Measurements from ENCODE around the gene OR13C2. TPM values are rescaled to one million over a fixed set of nuclear protein-coding genes. Genes with fewer than 3 reads are reported as not detected.
"Not testable (repeated sequence)": the region's sequence is repeated elsewhere in the genome, so short reads cannot be mapped to it uniquely, and the experiment has no call there.

Gene OR13C2
- polyA plus RNA-seq, 2 donors = not detected

DNA sequence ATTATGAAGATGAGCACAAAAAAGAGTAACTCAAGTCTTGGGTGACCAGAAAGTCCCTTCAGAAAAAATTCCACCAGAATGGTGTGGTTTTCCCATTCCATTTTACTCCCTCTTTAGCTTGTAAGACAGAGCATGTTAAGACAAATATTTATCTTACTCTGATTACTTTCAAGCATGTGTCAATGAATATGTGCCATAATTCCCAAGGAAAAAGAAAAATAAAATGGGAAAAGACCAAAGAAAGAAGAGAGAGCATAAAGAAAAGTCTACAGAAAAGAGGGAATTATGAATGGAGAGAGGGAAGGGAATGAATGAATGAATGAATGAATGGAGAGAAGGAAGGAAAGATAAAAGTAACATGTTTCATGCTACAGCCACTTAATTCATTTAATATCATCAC lies 6.1 kb downstream of the OR13C2 start, which contains the start of gene OR13C5:
Gene OR13C5, minus strand, starts transcription at position 101 of the 400 bp plus-strand sequence. Its CDS starts 0 bp downstream, at position 101.
- not testable (repeated sequence) for H3K4me3 ChIP-seq (ENCODE audit: low read depth in 1 of 2, low read length in 2 of 2); H3K4me1 ChIP-seq (ENCODE audit: control insufficient read depth in 2 of 2, insufficient read depth in 2 of 2, low read length in 1 of 2); H3K9me3 ChIP-seq (ENCODE audit: control insufficient read depth in 2 of 2, insufficient read depth in 1 of 2, low read depth in 1 of 2, low read length in 1 of 2); H3K27me3 ChIP-seq (ENCODE audit: control insufficient read depth in 1 of 2, insufficient read depth in 2 of 2, low read length in 2 of 2); H3K36me3 ChIP-seq (ENCODE audit: control insufficient read depth in 2 of 2, insufficient read depth in 2 of 2, low read length in 1 of 2); H3K27ac ChIP-seq (ENCODE audit: low read depth in 2 of 2, low read length in 1 of 2)

DNA sequence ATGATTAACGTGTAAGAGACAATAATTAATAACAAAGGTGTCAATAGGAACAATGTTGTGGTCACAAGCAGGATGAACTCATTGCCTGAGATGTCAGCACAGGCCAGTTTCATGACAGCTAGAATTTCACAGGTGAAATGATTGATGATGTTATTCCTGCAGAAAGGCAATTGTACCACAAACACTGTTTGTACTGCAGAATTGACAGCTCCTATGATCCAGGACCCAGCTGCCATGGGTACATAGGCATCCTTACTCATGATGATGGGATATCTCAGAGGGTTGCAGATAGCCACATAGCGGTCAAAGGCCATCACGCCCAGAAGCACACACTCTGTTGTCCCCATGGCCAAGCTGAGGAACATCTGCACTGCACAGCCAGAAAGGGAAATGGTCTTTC lies 6.7 kb downstream of the OR13C2 start:
- not testable (repeated sequence) for H3K9me3 ChIP-seq (ENCODE audit: control insufficient read depth in 2 of 2, insufficient read depth in 1 of 2, low read depth in 1 of 2, low read length in 1 of 2); H3K27ac ChIP-seq (ENCODE audit: low read depth in 2 of 2, low read length in 1 of 2); H3K36me3 ChIP-seq (ENCODE audit: control insufficient read depth in 2 of 2, insufficient read depth in 2 of 2, low read length in 1 of 2); H3K27me3 ChIP-seq (ENCODE audit: control insufficient read depth in 1 of 2, insufficient read depth in 2 of 2, low read length in 2 of 2); H3K4me3 ChIP-seq (ENCODE audit: low read depth in 1 of 2, low read length in 2 of 2); H3K4me1 ChIP-seq (ENCODE audit: control insufficient read depth in 2 of 2, insufficient read depth in 2 of 2, low read length in 1 of 2)
- 65 to 66% methylated on average over 2 to 3 of the region's 3 CpGs for WGBS, 2 donors

- WGBS, 2 donors = 22 to 74% methylated on average over 1 of the region's 1 CpG
- no peaks in the 10 kb centered on the region for H3K27me3 ChIP-seq (ENCODE audit: control insufficient read depth in 1 of 2, insufficient read depth in 2 of 2, low read length in 2 of 2)
Observed at GRCh38 chr9:104589626-104590025, 15.8 kb downstream of the OR13C2 start.

DNA sequence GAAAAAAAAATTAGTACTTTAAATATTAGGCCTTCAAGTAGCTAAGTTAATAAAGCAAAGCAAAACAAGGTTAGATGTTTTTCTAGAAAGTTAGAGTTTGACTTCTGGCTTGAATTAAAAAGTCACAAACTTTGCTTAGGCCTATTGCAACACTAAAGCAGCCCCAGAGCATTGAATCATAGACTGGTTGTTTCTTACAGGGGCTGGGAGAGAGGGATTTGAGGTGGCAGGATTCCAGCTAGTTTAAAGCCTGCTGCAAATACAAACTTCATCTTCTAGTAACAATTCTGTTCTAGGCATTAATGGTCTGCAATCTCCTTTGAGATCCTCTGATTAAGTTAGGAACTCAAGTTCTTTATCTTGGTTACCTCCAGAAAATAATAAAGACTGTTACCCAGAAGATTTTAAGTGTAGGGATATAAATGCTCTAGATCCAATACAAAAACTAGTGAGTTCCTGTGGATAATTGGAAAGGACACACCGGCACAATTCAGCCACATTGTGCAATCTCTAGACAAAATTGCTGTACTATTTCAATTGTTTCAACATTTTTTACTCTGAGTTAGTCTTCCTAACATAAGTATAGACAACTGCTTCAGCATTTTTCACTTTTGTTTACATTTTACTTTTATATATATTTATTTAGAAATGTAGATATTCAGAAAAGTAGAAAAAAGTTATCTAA lies 18.8 kb downstream of the OR13C2 start:
- Histone ChIP-seq H3K4me3 (ENCODE audit: low read depth in 1 of 2, low read length in 2 of 2) (no peak overlapping the region), H3K27ac (ENCODE audit: low read depth in 2 of 2, low read length in 1 of 2) (no peak overlapping the region), H3K36me3 (ENCODE audit: control insufficient read depth in 2 of 2, insufficient read depth in 2 of 2, low read length in 1 of 2) (no peaks in the 10 kb centered on the region), H3K4me1 (ENCODE audit: control insufficient read depth in 2 of 2, insufficient read depth in 2 of 2, low read length in 1 of 2) (no peaks in the 10 kb centered on the region), H3K27me3 (ENCODE audit: control insufficient read depth in 1 of 2, insufficient read depth in 2 of 2, low read length in 2 of 2) (no peaks in the 10 kb centered on the region), H3K9me3 (ENCODE audit: control insufficient read depth in 2 of 2, insufficient read depth in 1 of 2, low read depth in 1 of 2, low read length in 1 of 2) (no peaks in the 10 kb centered on the region)
- 42 to 72% methylated on average over 1 of the region's 1 CpG for WGBS, 2 donors

More at GRCh38 chr9:104589626-104590025, 15.8 kb downstream of the OR13C2 start:
- Histone ChIP-seq H3K36me3 (ENCODE audit: control insufficient read depth in 2 of 2, insufficient read depth in 2 of 2, low read length in 1 of 2) (no peaks in the 10 kb centered on the region), H3K4me3 (ENCODE audit: low read depth in 1 of 2, low read length in 2 of 2) (no peak overlapping the region), H3K27ac (ENCODE audit: low read depth in 2 of 2, low read length in 1 of 2) (no peak overlapping the region), H3K4me1 (ENCODE audit: control insufficient read depth in 2 of 2, insufficient read depth in 2 of 2, low read length in 1 of 2) (no peaks in the 10 kb centered on the region), H3K9me3 (ENCODE audit: control insufficient read depth in 2 of 2, insufficient read depth in 1 of 2, low read depth in 1 of 2, low read length in 1 of 2) (no peaks in the 10 kb centered on the region)

- no peaks in the 10 kb centered on the region for H3K4me1 ChIP-seq (ENCODE audit: control insufficient read depth in 2 of 2, insufficient read depth in 2 of 2, low read length in 1 of 2)
- H3K4me3 ChIP-seq (ENCODE audit: low read depth in 1 of 2, low read length in 2 of 2) = no peak overlapping the region
- no peaks in the 10 kb centered on the region for H3K27me3 ChIP-seq (ENCODE audit: control insufficient read depth in 1 of 2, insufficient read depth in 2 of 2, low read length in 2 of 2)
- H3K36me3 ChIP-seq (ENCODE audit: control insufficient read depth in 2 of 2, insufficient read depth in 2 of 2, low read length in 1 of 2) = no peaks in the 10 kb centered on the region
- no peaks in the 10 kb centered on the region for H3K9me3 ChIP-seq (ENCODE audit: control insufficient read depth in 2 of 2, insufficient read depth in 1 of 2, low read depth in 1 of 2, low read length in 1 of 2)
- no peak overlapping the region for H3K27ac ChIP-seq (ENCODE audit: low read depth in 2 of 2, low read length in 1 of 2)
- WGBS, 2 donors = 79 to 91% methylated on average over 1 of the region's 1 CpG
Observed at GRCh38 chr9:104580562-104580961, 24.9 kb downstream of the OR13C2 start.

DNA sequence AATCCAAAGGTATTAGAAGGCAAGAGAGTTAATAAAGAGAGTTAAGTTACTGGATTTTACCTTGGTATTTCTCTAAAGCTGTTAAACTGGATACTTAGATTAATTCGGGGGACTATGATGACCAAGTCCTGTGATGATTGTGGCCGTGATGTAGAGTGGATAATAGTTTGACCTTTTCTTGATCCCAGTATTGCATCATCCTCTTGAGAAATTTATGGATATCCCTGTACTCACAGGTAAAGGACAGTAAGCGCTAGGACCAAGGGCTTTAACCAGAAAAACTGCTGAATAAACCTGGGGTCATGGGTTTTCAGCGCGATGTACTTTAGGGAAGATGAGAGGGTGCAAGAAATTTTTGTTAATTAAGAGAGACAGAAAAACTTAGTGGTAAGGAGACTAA lies 28.2 kb downstream of the OR13C2 start:
- no peak overlapping the region for H3K4me3 ChIP-seq (ENCODE audit: low read depth in 1 of 2, low read length in 2 of 2)
- H3K27me3 ChIP-seq (ENCODE audit: control insufficient read depth in 1 of 2, insufficient read depth in 2 of 2, low read length in 2 of 2) = no peaks in the 10 kb centered on the region
- no peaks in the 10 kb centered on the region for H3K9me3 ChIP-seq (ENCODE audit: control insufficient read depth in 2 of 2, insufficient read depth in 1 of 2, low read depth in 1 of 2, low read length in 1 of 2)
- no peak overlapping the region for H3K27ac ChIP-seq (ENCODE audit: low read depth in 2 of 2, low read length in 1 of 2)
- H3K4me1 ChIP-seq (ENCODE audit: control insufficient read depth in 2 of 2, insufficient read depth in 2 of 2, low read length in 1 of 2) = no peaks in the 10 kb centered on the region
- no peaks in the 10 kb centered on the region for H3K36me3 ChIP-seq (ENCODE audit: control insufficient read depth in 2 of 2, insufficient read depth in 2 of 2, low read length in 1 of 2)
- 79 to 84% methylated on average over 5 of the region's 5 CpGs for WGBS, 2 donors

DNA sequence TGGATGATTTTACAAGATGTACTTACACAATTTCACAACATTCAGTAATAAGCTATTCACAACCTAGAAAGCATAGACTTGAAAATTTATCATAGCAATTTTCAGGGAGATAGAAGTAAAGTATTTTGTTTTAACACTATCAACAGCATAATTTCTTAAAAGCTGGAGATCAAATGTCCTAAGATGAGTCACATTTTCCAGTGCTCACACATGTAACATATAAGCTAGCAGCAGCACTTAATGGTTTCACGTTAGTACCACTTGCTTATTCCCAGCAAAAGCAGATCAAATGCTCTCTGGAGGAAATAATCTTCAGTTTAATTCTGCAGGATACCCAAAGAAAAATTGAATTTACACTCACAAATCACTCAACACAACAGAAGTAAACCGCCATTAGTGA lies 30.0 kb downstream of the OR13C2 start:
- 66 to 70% methylated on average over 2 of the region's 2 CpGs for WGBS, 2 donors
- H3K36me3 ChIP-seq (ENCODE audit: control insufficient read depth in 2 of 2, insufficient read depth in 2 of 2, low read length in 1 of 2) = no peaks in the 10 kb centered on the region
- no peak overlapping the region for H3K27ac ChIP-seq (ENCODE audit: low read depth in 2 of 2, low read length in 1 of 2)

DNA sequence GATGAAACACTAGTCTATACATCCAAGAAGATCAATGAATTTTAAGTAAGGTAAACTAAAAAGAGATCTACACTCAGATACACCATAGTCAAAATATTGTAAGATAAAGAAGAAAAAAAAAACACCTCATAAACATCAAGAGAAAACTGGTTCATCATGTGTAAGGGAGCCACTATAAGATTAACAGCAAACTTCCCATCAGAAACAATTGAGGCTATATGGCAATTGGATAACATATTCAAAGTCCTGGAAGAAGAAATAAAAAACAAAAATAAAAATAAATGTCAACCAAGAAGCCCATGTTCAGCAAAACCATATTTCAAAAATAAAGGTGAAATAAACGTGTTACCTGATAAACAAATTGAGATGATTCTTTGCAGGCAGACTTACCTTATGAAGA lies 32.8 kb downstream of the OR13C2 start:
- H3K9me3 ChIP-seq (ENCODE audit: control insufficient read depth in 2 of 2, insufficient read depth in 1 of 2, low read depth in 1 of 2, low read length in 1 of 2) = no peaks in the 10 kb centered on the region
- H3K4me3 ChIP-seq (ENCODE audit: low read depth in 1 of 2, low read length in 2 of 2) = no peak overlapping the region
- H3K27ac ChIP-seq (ENCODE audit: low read depth in 2 of 2, low read length in 1 of 2) = no peak overlapping the region
- no peaks in the 10 kb centered on the region for H3K36me3 ChIP-seq (ENCODE audit: control insufficient read depth in 2 of 2, insufficient read depth in 2 of 2, low read length in 1 of 2)
- H3K4me1 ChIP-seq (ENCODE audit: control insufficient read depth in 2 of 2, insufficient read depth in 2 of 2, low read length in 1 of 2) = no peaks in the 10 kb centered on the region
- WGBS, 2 donors = 56 to 63% methylated on average over 1 of the region's 1 CpG
- H3K27me3 ChIP-seq (ENCODE audit: control insufficient read depth in 1 of 2, insufficient read depth in 2 of 2, low read length in 2 of 2) = no peaks in the 10 kb centered on the region

More for the DNA sequence above, 30.0 kb downstream of the OR13C2 start:
- Histone ChIP-seq H3K4me1 (ENCODE audit: control insufficient read depth in 2 of 2, insufficient read depth in 2 of 2, low read length in 1 of 2) (no peaks in the 10 kb centered on the region), H3K4me3 (ENCODE audit: low read depth in 1 of 2, low read length in 2 of 2) (no peak overlapping the region), H3K9me3 (ENCODE audit: control insufficient read depth in 2 of 2, insufficient read depth in 1 of 2, low read depth in 1 of 2, low read length in 1 of 2) (no peaks in the 10 kb centered on the region), H3K27me3 (ENCODE audit: control insufficient read depth in 1 of 2, insufficient read depth in 2 of 2, low read length in 2 of 2) (no peaks in the 10 kb centered on the region)

DNA sequence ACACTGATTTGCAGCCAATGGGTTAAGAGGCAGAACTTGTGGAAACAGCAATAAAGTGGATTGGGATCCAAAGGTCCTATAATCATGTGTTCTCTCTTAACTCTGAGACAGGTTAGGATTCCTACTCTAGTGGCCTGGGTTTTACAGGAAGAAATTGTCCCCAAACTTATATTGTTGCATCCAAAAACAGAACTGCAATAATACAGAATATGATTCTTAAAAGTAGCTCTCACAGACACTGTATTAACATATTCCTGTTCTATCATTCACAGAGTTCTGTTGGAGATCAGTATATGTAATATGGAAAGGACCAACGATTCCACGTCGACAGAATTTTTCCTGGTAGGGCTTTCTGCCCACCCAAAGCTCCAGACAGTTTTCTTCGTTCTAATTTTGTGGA lies 36.6 kb downstream of the OR13C2 start, which contains the start of gene OR13C8:
Gene OR13C8, plus strand, starts transcription at position 301 of the 400 bp plus-strand sequence. Its CDS starts 0 bp downstream, at position 301.
- whole genome bisulfite sequencing, 2 donors = 90% methylated on average over 4 of the region's 4 CpGs
- no peaks in the 10 kb centered on the region for H3K4me1 ChIP-seq (ENCODE audit: control insufficient read depth in 2 of 2, insufficient read depth in 2 of 2, low read length in 1 of 2)
- H3K4me3 ChIP-seq (ENCODE audit: low read depth in 1 of 2, low read length in 2 of 2) = no peak within 1 kb of the TSS
- H3K27me3 ChIP-seq (ENCODE audit: control insufficient read depth in 1 of 2, insufficient read depth in 2 of 2, low read length in 2 of 2) = no peaks in the 10 kb centered on the region
- no peaks in the 10 kb centered on the region for H3K9me3 ChIP-seq (ENCODE audit: control insufficient read depth in 2 of 2, insufficient read depth in 1 of 2, low read depth in 1 of 2, low read length in 1 of 2)
- H3K36me3 ChIP-seq (ENCODE audit: control insufficient read depth in 2 of 2, insufficient read depth in 2 of 2, low read length in 1 of 2) = no peaks in the 10 kb centered on the region
- H3K27ac ChIP-seq (ENCODE audit: low read depth in 2 of 2, low read length in 1 of 2) = no peak within 1 kb of the TSS

DNA sequence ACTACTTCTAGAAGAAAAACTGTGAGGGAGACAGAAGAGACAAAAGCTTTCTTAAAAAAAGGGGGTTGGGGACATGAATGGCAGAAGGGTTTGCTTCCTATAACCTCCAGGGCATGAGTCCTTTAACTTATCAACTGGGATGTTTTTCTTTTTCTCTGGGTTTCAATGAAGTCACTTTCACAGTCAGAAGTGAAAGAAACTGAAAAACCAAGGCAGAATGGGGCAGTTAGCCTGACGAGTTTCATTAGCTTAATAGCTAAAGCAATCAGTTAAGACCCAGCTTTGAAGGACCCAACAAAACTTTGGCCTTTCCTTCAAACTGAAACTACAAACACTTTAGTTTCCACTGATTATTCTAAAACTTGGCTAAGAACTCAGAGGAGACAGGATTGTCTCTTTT lies 41.1 kb downstream of the OR13C2 start:
- H3K27ac ChIP-seq (ENCODE audit: low read depth in 2 of 2, low read length in 1 of 2) = no peak overlapping the region
- H3K4me3 ChIP-seq (ENCODE audit: low read depth in 1 of 2, low read length in 2 of 2) = no peak overlapping the region
- WGBS, 2 donors = 51 to 67% methylated on average over 1 of the region's 1 CpG
- no peaks in the 10 kb centered on the region for H3K4me1 ChIP-seq (ENCODE audit: control insufficient read depth in 2 of 2, insufficient read depth in 2 of 2, low read length in 1 of 2)
- no peaks in the 10 kb centered on the region for H3K27me3 ChIP-seq (ENCODE audit: control insufficient read depth in 1 of 2, insufficient read depth in 2 of 2, low read length in 2 of 2)
- H3K9me3 ChIP-seq (ENCODE audit: control insufficient read depth in 2 of 2, insufficient read depth in 1 of 2, low read depth in 1 of 2, low read length in 1 of 2) = no peaks in the 10 kb centered on the region
- H3K36me3 ChIP-seq (ENCODE audit: control insufficient read depth in 2 of 2, insufficient read depth in 2 of 2, low read length in 1 of 2) = no peaks in the 10 kb centered on the region

Measured in esophagus (tissue), 2 donors.